ENCODE data around the gene PLCB4.

The PLCB4 gene

GRCh38 chr20:9441948-9442347 is 373.1 kb downstream of the PLCB4 start:
- TF ChIP-seq CTCF (IDR thresholded peaks at IDR 0.05; ENCODE audit: extremely low read depth, insufficient read depth, missing control alignments): no peak
- in situ Hi-C loops (cut with MboI; ENCODE audit: low pct_unique_long_range_greater_than_20kb, low sequenced_read_pairs, unreplicated experiment): no loop called here
- DNase-seq (ENCODE audit: low spot score): no peak

GRCh38 chr20:9442858-9443257 is 374.0 kb downstream of the PLCB4 start:
- in situ Hi-C loops (cut with MboI; ENCODE audit: low pct_unique_long_range_greater_than_20kb, low sequenced_read_pairs, unreplicated experiment): no loop called here
- DNase-seq (ENCODE audit: low spot score): peak; percentile 14
- TF ChIP-seq CTCF (IDR thresholded peaks at IDR 0.05; ENCODE audit: extremely low read depth, insufficient read depth, missing control alignments): no peak

- no peak for DNase-seq (ENCODE audit: low spot score)
- TF ChIP-seq CTCF (IDR thresholded peaks at IDR 0.05; ENCODE audit: extremely low read depth, insufficient read depth, missing control alignments): no peak
- in situ Hi-C loops (cut with MboI; ENCODE audit: low pct_unique_long_range_greater_than_20kb, low sequenced_read_pairs, unreplicated experiment): no loop called here
These were observed 376.0 kb downstream of the PLCB4 start for GRCh38 chr20:9444921-9445320.

GRCh38 chr20:9447182-9447581 is 378.3 kb downstream of the PLCB4 start:
- no peak for TF ChIP-seq CTCF (IDR thresholded peaks at IDR 0.05; ENCODE audit: extremely low read depth, insufficient read depth, missing control alignments)
- DNase-seq (ENCODE audit: low spot score): no peak
- in situ Hi-C loops (cut with MboI; ENCODE audit: low pct_unique_long_range_greater_than_20kb, low sequenced_read_pairs, unreplicated experiment): no loop called here

GRCh38 chr20:9453201-9453600 is 384.3 kb downstream of the PLCB4 start:
- no peak for DNase-seq (ENCODE audit: low spot score)
- no peak for TF ChIP-seq CTCF (IDR thresholded peaks at IDR 0.05; ENCODE audit: extremely low read depth, insufficient read depth, missing control alignments)
- in situ Hi-C loops (cut with MboI; ENCODE audit: low pct_unique_long_range_greater_than_20kb, low sequenced_read_pairs, unreplicated experiment): no loop called here

- TF ChIP-seq CTCF (IDR thresholded peaks at IDR 0.05; ENCODE audit: extremely low read depth, insufficient read depth, missing control alignments): no peak
- no peak for DNase-seq (ENCODE audit: low spot score)
- in situ Hi-C loops (cut with MboI; ENCODE audit: low pct_unique_long_range_greater_than_20kb, low sequenced_read_pairs, unreplicated experiment): no loop called here
These were observed 385.9 kb downstream of the PLCB4 start for GRCh38 chr20:9454791-9455190.

GRCh38 chr20:9457136-9457535 is 388.2 kb downstream of the PLCB4 start:
- no peak for TF ChIP-seq CTCF (IDR thresholded peaks at IDR 0.05; ENCODE audit: extremely low read depth, insufficient read depth, missing control alignments)
- in situ Hi-C loops (cut with MboI; ENCODE audit: low pct_unique_long_range_greater_than_20kb, low sequenced_read_pairs, unreplicated experiment): no loop called here
- no peak for DNase-seq (ENCODE audit: low spot score)

Measured in GM13977 (cell line).